DMS153 treated with DMSO at 0.1 percent for 48 hours (cell line): Measurements from ENCODE around the gene IQGAP3.
A peak's percentile ranks its signal among the peaks of the same experiment; 100 is the strongest.
"Not testable (repeated sequence)": the region's sequence is repeated elsewhere in the genome, so short reads cannot be mapped to it uniquely, and the experiment has no call there.

Experiments
- DNase-seq: peaks from one replicate; lab custom pipeline; 2025; ENCODE audit not compliant: unreplicated experiment; lab: John Stamatoyannopoulos, UW

The IQGAP3 gene

DNA sequence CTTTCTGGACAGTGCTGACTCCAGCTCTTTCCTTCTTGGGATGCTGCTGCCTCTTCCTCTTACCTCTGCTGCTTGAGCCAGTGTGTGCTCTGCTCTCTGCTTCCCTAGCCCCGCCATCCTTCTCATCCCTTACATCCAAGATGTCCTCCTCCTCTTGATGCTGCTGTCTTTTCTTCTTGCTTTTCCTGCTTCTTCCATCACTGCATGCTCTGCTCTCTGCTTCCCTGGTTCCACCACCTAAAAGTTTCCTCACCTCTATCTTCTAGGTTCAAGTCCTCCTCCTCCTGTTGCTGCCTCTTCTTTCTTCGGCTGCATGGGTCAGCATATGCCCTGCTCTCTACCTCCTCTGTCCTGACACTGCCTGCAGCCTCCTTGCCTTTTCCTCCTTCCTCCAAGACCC, 22.7 kb upstream of the IQGAP3 start:
- no peak for DNase-seq

DNA sequence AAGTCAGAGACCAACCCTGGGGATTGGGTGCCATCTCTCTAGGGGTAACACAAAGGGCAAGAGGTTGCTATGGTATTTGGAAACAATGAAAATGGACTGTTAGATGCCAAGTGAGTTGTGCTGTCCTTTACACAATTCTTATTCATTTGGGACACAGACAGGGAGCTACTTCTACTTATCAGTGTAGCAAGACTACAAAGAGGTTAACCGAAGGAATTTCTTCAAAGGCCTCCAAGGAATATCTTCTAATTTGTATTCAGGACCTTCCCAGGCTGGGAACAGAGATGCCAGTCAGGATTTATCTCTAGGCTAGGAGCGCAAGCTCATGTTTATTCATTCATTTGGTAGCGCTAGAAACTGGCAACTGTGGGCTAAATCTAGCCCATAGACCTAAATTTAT, 21.8 kb upstream of the IQGAP3 start:
- DNase-seq: no peak

DNA sequence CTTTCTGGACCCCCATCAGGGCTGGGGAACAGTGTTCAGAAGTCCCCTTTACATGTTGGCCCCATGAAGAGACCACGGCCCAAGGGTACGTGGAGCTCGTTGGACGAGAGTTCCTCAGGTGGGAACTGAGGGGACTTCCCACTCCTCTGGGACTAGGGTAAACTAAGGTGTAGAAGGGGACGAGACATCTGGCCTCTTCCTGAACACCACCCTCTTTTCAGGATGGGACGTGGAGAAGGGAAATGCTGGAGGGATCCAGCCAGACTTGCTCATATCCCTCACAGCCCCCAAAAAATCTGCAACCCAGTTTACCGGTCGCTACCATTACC, 21.3 kb upstream of the IQGAP3 start:
- no peak for DNase-seq

GRCh38 chr1:156592910-156593660, 20.7 kb upstream of the IQGAP3 start:
- no peak for DNase-seq

DNA sequence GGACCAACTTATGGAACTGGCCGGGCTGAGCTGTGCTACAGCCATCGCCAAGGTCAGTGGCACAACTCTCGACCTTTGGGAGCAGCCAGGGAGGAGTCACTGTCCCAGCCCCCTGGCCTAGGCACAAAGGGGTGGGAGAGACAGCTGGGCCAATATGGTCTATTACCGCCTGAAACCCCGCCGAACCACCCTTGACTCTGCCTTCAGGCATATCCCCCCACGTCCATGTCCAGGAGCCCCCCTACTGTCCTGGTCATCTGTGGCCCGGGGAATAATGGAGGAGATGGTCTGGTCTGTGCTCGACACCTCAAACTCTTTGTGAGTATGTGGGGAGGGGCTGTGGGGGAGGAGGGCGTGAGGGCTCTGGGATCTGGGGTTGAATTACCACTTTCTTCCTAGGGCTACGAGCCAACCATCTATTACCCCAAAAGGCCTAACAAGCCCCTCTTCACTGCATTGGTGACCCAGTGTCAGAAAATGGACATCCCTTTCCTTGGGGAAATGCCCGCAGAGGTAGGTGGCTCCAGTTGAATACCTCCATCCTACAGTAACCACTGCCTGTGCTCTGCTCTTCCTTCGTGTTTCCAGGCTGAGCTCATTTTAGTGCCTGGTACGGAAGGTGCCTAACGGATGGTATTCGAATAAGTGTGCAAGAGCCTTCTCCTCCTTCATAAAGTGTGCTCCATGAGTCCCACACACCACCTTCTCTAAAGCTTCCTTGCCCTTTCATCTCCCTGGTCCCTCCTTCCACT, 20.0 kb upstream of the IQGAP3 start:
- no peak for DNase-seq

GRCh38 chr1:156591432-156592157, 19.2 kb upstream of the IQGAP3 start, which contains the start of gene NAXE:
Gene NAXE, plus strand, starts transcription at chr1:156591776. Its CDS starts 29 bp downstream, at chr1:156591805.
- DNase-seq: peak; percentile 89

GRCh38 chr1:156591181-156591431, 18.7 kb upstream of the IQGAP3 start:
- DNase-seq: no peak

DNA sequence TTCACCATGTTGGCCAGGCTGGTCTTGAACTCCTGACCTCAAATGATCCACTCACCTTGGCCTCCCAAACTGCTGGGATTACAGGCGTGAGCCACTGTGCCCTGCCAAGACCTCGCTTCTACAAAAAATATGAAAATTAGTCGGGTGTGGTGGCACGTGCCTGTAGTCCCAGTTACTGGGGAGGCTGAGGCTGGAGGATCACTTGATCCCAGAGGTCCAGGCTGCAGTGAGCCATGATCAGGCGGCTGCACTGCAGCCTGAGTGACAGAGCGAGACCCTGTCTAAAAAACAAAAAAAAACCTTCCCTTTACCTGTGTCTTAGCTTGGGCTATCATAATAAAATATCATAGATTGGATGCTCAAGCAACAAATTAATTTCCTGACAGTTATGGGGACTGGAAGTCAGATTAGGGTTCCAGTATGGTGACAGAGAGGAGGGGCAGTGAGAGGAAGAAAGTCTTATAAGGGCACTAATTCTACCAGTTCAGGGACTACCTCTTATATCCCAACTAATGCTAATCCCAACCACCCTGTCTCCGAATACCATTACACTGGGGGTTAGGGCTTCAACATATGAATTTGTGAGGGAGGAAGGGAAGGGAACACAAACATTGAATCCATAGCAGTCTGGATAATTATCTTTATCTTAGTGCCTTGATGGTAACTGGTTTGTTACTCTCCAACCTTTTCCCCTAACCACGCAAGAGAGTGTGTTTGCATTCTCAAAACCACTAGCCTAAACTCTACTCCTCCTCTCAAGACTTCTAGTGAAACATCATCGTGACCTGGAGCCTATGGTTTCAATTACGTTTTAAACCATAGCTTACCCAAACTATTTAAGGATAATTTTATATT, 18.2 kb upstream of the IQGAP3 start:
- no peak for DNase-seq

- DNase-seq: no peak
Observed at GRCh38 chr1:156589546-156589945, 17.2 kb upstream of the IQGAP3 start.

- DNase-seq: not testable (repeated sequence)
Observed at GRCh38 chr1:156587927-156588326, 15.6 kb upstream of the IQGAP3 start.

- DNase-seq: no peak
Observed at GRCh38 chr1:156586892-156587477, 14.6 kb upstream of the IQGAP3 start.

DNA sequence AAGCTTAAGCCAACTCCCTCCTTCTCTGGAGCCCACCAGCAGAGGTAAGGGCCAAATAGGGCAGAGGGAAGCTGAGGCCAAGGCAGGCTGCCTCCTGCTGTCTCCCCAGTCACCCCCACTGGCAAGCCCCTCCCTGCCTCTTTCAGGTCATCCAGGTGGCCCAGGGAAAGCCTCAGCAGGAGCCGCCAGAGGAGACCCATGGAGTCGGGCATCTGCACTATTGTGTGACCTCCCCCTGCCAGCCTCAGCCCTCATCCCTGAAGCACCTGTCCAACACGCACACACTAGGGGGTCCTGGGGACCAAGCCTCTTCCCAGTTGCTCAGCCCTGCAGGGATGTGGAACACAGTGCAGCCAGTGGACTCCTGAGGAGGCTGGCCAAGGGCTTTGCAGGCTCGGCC, 14.0 kb upstream of the IQGAP3 start:
- DNase-seq: no peak

DNA sequence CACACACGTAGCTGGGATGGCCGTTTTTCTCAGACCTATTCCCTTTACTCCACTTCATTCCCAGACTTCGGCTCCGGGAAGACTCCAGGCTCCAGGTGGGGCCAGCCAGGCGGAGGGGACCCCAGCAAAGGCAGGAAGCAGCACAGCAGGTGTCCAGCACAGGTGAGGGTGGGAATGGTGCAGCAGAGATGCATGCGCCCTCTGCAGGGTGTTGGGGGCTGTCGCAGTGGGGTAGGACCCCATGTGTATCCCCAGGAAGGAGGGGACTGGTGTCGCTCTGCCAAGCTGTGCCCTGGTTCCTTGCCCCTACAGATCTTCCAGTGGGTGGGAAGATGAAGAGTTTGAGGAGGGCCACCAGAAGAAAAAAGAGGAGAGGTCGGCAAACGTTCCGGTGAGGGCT, 12.4 kb upstream of the IQGAP3 start:
- DNase-seq: peak; percentile 18

- peak; percentile 58 for DNase-seq
Observed at GRCh38 chr1:156583821-156584622, 11.7 kb upstream of the IQGAP3 start.

DNA sequence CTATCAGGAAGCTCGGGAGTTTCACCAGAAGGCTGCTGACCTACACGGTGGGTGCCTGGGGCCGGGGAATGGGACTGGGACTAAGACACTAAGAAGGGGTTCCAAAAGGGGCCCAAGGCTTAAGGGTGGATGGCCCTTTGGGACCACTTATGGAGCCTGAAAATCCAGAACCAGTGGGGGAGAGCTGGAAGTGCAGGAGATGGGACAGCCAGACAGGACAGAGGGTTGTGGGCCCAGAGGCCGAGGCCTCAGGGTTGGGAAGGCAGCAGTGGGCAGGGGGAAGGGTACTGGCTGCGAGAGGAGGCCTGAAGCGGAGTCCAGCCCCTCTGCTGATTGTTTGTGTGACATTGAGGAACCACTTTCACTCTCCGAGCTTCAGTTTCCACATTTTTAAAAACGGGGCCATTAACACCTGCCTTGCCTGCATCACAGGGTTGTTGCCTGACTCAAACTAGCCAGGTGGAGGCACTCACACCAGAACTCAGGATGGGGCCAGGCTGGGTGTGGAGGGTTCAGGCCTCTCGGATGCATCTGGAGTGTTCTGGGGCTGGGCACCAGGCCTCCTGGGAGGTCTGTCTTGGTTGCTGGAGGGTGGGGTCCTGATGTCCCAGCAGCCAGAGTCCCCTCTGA, 10.1 kb upstream of the IQGAP3 start:
- DNase-seq: no peak

- DNase-seq: no peak
Observed at GRCh38 chr1:156581661-156582387, 9.5 kb upstream of the IQGAP3 start.

DNA sequence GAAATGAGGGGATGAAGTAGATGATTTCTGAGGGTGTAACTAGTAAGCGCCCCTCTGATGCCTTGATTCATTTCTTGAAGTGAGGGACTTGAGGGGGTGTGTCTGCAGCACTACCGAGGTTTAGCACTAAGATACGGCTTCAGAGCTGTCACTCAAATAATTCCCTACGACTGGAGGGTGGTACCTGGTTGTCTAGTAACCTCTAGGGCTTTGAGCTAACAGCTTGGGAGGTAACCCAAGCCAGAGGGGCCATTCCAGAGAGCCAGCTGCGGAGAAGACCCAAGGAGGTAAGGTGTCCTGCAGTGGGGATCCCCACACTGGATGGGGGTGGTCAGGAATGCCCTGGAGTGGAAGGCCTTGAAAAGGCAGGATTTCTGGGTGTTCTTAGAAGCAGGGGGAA, 7.1 kb upstream of the IQGAP3 start, which contains the start of gene TTC24:
TSS of gene TTC24 (plus strand) at position 252 of the 400 bp plus-strand sequence. CDS start 1,642 bp downstream, outside the sequence.
- no peak for DNase-seq

GRCh38 chr1:156578055-156578454, 5.7 kb upstream of the IQGAP3 start:
- no peak for DNase-seq

DNA sequence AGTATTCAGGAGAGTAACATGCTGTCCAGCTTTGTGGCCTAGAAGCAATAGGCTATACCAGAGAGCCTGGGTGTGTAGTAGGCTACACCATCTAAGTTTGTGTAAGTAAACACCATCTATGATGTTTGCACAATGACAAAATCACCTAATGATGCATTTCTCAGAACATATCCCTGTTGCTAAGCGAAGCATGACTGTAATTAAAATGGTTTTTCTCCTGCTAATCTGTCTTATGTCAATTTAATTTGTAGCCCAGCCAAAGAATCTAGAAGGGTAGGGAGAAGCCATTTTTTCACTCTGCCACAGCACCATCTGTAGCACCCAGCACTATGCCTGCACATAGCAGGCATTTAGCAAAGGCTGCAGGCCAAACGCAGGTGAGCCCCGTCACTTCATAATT, 5.2 kb upstream of the IQGAP3 start:
- DNase-seq: no peak
